ENCODE measurements around the gene PHF14.

GRCh38 chr7:11161499-11161898 lies 187.8 kb downstream of the PHF14 start:
- TF ChIP-seq CTCF (IDR thresholded peaks at IDR 0.05) (no peak), ZFX (IDR thresholded peaks at IDR 0.05; ENCODE audit: borderline replicate concordance) (no peak)

Data from 22Rv1 (cell line).